ENCODE data around the gene MST1R.

MST1R gene

DNA sequence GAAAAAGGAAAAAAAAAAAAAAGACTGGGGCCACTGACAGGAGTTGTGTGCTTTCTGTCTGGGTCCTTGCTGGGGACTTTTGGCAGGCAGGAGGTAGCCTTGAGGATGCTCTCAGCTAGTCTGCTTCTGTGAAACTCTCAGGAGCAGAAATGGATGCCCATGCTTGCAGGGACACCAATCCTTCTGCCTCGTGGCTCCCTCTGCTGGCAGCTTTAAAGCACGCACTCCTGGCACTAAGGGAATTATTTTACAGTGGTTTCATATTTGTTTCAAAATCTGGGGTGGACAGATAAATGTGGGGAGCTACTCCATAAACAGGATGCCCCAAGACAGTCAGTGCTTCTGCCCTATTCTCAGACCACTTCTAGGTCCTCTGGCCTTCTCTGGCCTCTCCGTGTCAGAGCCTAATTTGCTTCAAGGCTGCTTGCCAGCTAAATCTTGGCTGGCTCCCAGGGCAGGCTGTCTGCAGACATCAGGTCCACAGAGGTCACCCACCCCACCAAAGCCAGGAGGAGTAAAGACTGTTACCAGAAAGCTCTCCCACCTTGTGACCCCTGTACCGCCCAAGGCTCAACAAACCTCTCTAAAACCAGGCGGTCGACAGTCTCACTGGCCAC, 64.4 kb downstream of the MST1R start:
- DNase-seq (ENCODE audit: low spot score) = peak; percentile 81

Data from COLO829 (cell line).